ENCODE measurements around the gene MYO1E.

Gene MYO1E

DNA sequence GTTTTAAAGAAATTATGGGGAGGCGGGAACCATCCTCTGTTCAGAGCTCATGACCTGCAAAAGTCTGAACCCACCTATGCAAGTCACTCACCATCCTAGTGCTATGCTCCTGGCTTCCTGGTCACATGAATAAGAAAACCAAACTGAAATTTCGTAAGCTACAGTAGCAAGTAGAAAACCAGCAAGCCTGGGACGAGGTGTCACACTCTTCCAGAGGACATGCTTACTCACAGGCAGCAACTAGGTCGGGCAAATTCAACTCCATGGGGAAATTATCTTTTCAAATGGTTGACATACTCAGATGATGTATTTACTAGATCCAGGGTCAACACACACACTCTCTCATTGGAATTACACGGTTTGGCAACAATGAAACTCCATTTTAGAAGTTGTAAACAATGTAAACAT is 134.7 kb downstream of the MYO1E start:
- Mint-ChIP-seq H3K4me3 (no peak overlapping the region), H3K27ac (no peak overlapping the region), H3K9me3 (peaks cover 0 to 6% of the 10 kb centered on the region in 2 donors), H3K4me1 (peaks cover 15% of the 10 kb centered on the region), H3K27me3 (peaks cover 7% of the 10 kb centered on the region)
- DNase-seq (no peak), ATAC-seq (no peak)

DNA sequence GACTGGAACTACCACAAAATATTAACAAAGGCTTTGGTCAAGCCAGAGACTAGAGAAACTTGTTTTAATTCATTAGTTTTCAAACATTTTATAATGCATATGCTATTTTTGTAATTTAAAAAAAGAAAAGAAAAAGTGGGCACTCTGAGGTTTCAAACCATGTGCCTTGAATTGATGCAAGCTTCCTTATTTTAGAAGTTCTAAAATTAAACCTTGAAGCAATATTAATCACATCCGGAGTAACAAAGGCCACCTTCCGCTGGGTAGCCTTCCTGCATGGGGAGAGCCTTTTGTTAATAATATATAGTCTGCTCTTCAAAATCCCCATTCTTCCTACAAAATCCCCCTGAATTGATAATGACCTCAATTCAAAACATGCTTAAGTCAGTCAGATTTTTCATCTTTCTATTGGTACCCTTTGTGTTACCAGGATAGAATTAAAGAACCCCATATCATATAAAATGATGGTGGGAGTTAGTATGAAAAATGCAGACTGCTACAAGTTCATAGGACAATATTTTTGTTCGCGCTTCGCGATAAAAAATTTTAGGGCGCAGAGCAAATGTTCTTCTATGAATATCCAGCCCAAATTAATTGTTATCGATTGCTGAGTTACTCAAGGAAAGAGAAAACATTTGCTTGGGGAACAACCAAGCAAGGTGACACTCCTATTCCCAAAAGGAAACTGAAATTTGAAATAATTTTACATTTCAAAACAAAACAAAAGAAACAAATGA is 135.4 kb downstream of the MYO1E start:
- H3K27me3 Mint-ChIP-seq = peaks cover 7% of the 10 kb centered on the region
- H3K27ac Mint-ChIP-seq = no peak overlapping the region
- ATAC-seq (no peak), DNase-seq (no peak)
- H3K9me3 Mint-ChIP-seq = peaks cover 0 to 6% of the 10 kb centered on the region in 2 donors
- peaks cover 15% of the 10 kb centered on the region for H3K4me1 Mint-ChIP-seq
- no peak overlapping the region for H3K4me3 Mint-ChIP-seq

DNA sequence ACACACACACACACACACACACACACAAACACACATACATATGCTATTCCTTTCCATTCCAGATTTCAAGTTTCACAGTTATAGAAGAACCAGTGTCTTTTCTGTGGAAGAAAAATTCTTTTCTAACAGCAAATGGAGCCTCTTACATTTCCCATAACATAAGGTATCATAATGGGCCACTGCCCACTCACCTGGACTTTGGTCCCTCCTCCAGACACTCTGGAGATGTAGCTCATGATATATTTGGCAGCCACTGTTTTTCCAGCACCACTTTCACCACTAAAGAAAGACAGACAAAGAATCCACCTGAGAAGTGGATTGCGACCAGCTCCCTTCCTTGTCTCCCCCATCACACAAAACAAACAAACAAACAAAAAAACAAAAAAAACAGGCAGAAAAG is 136.3 kb downstream of the MYO1E start:
- H3K27ac Mint-ChIP-seq = no peak overlapping the region
- peaks cover 0 to 6% of the 10 kb centered on the region in 2 donors for H3K9me3 Mint-ChIP-seq
- H3K4me1 Mint-ChIP-seq = peaks cover 15% of the 10 kb centered on the region
- ATAC-seq (no peak), DNase-seq (no peak)
- peaks cover 7% of the 10 kb centered on the region for H3K27me3 Mint-ChIP-seq
- peak overlapping the region in 1 of 2 donors; percentile 6 for H3K4me3 Mint-ChIP-seq

DNA sequence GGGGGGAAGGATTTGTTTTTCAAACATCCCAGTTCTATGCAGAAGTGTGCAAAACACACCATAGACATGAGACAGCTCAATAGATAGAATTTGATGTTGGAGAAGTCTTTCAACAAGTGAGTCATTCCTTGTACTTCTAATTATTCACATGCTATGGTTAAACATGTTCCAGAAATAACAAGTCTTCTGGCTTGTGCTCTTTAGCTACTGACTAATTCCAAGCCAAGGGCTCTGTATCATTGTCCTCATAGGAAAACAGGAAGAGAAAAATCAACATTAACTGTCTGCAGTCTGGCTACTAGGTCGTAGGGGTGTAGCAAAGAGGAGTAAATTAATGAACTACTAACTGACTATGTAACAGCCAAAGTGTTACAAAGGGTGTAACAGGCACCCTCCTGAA is 140.2 kb downstream of the MYO1E start:
- DNase-seq (no peak), ATAC-seq (no peak)
- Mint-ChIP-seq H3K27ac (no peak overlapping the region), H3K4me1 (peaks cover 12% of the 10 kb centered on the region), H3K9me3 (peaks cover 0 to 6% of the 10 kb centered on the region in 2 donors), H3K27me3 (peaks cover 7% of the 10 kb centered on the region), H3K4me3 (no peak overlapping the region)

DNA sequence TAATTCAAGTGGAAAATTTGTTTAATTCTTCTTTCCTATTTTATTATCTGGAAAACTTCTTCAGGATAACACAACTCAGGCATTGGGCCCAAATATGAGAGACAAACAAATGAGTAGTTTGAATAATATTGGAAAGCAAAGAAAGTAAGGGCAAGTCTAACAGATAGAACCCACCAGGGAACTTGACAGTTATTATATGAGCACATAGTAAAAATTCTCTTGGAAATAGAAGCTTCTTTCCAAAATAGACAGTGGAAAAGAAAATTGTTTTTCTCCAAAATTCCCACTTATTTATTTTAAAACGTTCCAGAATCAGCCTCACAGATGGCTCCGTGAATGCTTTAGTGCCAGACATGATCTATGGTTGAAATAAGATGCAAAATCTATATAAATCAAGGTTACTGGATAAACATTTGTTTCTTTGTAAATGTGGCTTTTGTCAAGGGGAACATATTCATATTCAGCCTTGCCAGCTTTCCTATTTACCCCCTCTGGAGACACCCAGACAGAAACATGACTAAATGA is 142.1 kb downstream of the MYO1E start:
- Mint-ChIP-seq H3K27me3 (peaks cover 5% of the 10 kb centered on the region), H3K4me1 (no peaks in the 10 kb centered on the region), H3K27ac (no peak overlapping the region), H3K4me3 (no peak overlapping the region), H3K9me3 (no peaks in the 10 kb centered on the region)
- ATAC-seq (no peak), DNase-seq (no peak)

DNA sequence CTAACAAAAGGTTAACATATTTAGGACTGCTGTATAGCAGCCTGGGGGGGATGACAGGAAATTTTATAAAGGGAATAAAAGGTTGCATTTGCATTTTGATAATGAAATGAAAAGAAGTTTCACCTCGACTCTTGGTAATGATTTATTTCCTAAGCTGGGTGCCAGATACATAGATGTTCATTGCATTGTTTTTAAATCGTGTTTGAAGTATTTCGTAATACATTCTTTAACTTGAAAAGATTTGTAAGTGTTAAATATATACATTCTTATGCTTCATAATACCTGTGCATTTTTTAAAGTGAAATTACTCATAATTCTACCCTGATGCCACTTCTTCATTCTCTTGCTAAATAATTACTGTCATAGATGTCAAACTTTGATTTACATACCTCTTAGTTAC is 143.2 kb downstream of the MYO1E start:
- DNase-seq (no peak), ATAC-seq (no peak)
- H3K4me1 Mint-ChIP-seq = no peaks in the 10 kb centered on the region
- H3K4me3 Mint-ChIP-seq = no peak overlapping the region
- H3K9me3 Mint-ChIP-seq = no peaks in the 10 kb centered on the region
- H3K27me3 Mint-ChIP-seq = peaks cover 5% of the 10 kb centered on the region
- no peak overlapping the region for H3K27ac Mint-ChIP-seq

DNA sequence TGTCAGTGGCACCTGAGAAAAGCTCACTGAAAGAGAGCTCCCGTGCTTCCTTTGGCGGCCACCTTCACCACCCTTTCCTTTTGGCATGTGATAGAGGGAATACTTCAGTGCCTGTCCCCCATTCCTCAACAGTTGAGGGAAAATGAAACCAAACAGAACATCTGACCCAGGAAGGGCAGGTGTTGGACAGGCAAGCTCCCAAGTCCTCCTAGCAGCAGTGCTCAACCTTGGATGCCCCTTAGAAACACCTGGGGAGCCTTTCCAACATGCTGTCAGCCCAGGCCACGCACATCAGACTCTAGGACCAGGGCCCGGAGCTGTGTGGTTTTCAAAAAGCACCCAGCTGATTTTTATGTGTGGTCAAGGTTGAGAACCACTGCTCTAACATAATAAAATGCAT is 143.7 kb downstream of the MYO1E start:
- Mint-ChIP-seq H3K27me3 (peaks cover 5% of the 10 kb centered on the region), H3K4me3 (no peak overlapping the region), H3K27ac (no peak overlapping the region), H3K9me3 (no peaks in the 10 kb centered on the region), H3K4me1 (no peaks in the 10 kb centered on the region)
- ATAC-seq (no peak), DNase-seq (no peak)

- peak overlapping the region in 1 of 2 donors; percentile 79 for H3K27ac Mint-ChIP-seq
- ATAC-seq (no peak), DNase-seq (no peak)
- H3K27me3 Mint-ChIP-seq = peaks cover 5% of the 10 kb centered on the region
- no peaks in the 10 kb centered on the region for H3K4me1 Mint-ChIP-seq
- H3K4me3 Mint-ChIP-seq = no peak overlapping the region
- no peaks in the 10 kb centered on the region for H3K9me3 Mint-ChIP-seq
Measured at GRCh38 chr15:59227021-59227420, 145.7 kb downstream of the MYO1E start.

DNA sequence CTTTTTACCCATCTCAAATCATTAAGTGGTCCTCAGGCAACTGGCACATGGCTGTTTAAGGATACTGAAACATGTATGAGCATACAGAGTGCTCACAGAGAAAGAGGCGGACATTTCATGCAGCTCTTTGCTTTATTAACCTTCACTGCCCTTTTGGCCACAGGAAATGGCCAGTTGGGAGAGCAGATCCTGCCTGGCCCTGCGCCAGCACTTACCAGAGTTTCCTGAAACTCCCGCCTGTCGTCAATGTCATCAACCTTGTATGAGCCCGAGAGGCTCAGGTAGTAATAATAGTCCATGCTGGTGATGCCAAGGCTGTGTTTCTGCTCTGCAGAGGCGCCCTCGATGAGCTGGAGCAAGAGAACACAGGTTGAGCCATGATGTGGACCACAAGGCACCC is 148.2 kb downstream of the MYO1E start:
- DNase-seq = no peak
- ATAC-seq = no peak
- H3K4me1 Mint-ChIP-seq = no peaks in the 10 kb centered on the region
- H3K27me3 Mint-ChIP-seq = peaks cover 5% of the 10 kb centered on the region
- H3K27ac Mint-ChIP-seq = no peak overlapping the region
- no peak overlapping the region for H3K4me3 Mint-ChIP-seq
- H3K9me3 Mint-ChIP-seq = no peaks in the 10 kb centered on the region

DNA sequence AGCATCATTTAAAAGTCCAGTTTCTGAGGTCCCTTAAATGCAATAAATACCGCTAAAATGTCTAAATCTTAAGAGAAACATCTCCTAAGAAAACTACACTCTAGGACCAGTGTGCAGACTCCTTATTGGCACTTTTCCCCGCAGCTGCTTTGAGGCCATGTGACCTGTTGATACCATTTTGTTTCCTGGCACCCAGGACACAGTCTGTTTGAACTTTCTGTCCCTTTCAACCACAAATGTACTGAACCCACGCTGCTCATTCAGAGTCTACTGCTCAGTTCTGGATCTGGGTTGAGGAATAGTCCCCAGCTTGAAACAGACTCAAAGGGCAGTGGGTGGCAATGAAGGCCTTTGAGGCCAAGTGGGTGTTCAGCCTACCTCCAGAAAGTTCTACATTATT is 148.9 kb downstream of the MYO1E start:
- Mint-ChIP-seq H3K27me3 (peaks cover 5% of the 10 kb centered on the region), H3K4me3 (no peak overlapping the region), H3K9me3 (no peaks in the 10 kb centered on the region), H3K4me1 (no peaks in the 10 kb centered on the region), H3K27ac (no peak overlapping the region)
- DNase-seq (no peak), ATAC-seq (no peak)

GRCh38 chr15:59222906-59223550 is 149.6 kb downstream of the MYO1E start:
- DNase-seq (no peak), ATAC-seq (no peak)
- Mint-ChIP-seq H3K4me1 (no peaks in the 10 kb centered on the region), H3K4me3 (no peak overlapping the region), H3K27me3 (peaks cover 5% of the 10 kb centered on the region), H3K9me3 (no peaks in the 10 kb centered on the region), H3K27ac (no peak overlapping the region)

DNA sequence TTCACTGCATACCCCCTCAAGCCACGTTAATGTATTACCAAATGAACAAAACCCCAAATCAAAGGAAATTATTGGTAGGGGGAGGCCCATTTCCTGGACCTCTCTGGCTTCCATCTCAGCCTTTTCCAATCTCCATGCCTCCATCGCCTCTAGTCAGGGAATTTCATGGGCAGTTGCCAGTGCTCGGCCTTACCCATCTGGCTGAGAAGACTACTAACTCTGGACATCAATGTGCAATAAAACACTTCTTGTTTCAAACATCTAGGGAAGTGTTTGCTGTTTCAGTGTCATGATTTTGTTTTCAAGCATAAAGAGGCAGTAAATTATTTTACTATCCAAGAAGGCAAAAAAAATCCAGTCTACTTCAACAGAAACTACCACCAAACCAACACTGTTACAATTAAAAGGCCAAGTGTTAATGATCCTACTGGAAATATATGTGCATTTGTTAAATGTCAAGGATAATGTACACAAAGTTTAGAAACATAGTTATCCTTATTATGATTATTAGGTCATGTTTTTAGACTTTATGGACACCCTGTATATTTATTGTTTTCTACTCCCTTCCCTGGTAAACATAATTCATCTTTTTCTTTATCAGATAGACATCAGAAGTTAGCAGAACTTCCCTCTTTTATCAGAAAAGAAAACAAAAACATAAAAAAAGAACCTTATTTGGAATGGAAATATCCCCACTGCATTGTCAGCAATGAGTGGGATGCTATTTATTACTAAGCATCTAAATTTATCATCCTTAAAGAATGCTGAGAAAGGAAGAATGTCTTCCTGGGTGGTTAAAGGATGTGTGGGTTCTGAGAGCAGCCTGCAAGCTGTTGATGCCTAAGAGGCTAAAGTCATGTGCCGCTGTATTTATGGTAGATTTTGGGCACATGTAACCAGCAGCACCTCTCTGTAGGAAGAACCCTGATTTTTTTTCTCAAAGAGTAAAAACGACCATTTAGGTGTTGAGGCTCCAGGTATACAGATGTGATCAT is 150.9 kb downstream of the MYO1E start:
- Mint-ChIP-seq H3K9me3 (no peaks in the 10 kb centered on the region), H3K27ac (no peak overlapping the region), H3K4me1 (no peaks in the 10 kb centered on the region), H3K27me3 (no peaks in the 10 kb centered on the region), H3K4me3 (no peak overlapping the region)
- ATAC-seq (no peak), DNase-seq (no peak)

GRCh38 chr15:59218710-59219109 is 154.0 kb downstream of the MYO1E start:
- H3K4me1 Mint-ChIP-seq = no peaks in the 10 kb centered on the region
- no peak for ATAC-seq
- H3K27me3 Mint-ChIP-seq = no peaks in the 10 kb centered on the region
- H3K9me3 Mint-ChIP-seq = no peaks in the 10 kb centered on the region
- no peak overlapping the region for H3K4me3 Mint-ChIP-seq
- H3K27ac Mint-ChIP-seq = no peak overlapping the region
- DNase-seq = no peak

DNA sequence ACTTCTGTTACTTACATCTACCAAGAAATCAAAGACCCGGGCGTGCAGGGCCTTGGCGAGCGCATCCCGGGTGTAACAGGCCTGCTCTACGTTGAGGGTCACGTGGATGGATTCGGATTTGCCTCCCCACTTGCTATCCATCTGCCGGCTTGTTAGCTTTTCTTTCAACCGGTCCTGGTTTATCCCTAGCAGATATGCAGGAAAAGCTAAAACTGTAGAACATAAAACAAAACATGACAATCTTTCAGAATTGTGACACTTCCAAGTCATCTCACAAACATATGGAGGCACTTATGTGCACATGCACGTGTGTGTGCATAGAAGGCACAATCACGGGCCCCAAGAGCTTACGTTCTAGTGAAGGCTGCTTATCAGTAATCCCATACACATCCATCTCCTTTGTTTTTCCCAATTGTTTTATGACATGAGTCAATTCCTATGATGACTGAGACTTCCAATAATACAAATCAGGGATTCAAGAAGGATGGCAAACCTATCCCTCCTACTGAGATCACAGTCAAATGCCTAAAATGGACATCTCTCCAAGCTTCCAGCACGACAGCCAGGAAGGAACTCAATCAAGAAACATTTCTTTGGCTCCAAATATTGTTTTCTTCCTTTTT is 154.7 kb downstream of the MYO1E start:
- ATAC-seq = no peak

GRCh38 chr15:59216911-59217310 is 155.8 kb downstream of the MYO1E start:
- Mint-ChIP-seq H3K4me3 (no peak overlapping the region), H3K4me1 (no peaks in the 10 kb centered on the region), H3K9me3 (no peaks in the 10 kb centered on the region), H3K27me3 (no peaks in the 10 kb centered on the region), H3K27ac (no peak overlapping the region)
- DNase-seq (no peak), ATAC-seq (no peak)

More for the DNA sequence above, 154.7 kb downstream of the MYO1E start:
- Mint-ChIP-seq H3K9me3 (no peaks in the 10 kb centered on the region), H3K27me3 (no peaks in the 10 kb centered on the region), H3K27ac (no peak overlapping the region), H3K4me1 (no peaks in the 10 kb centered on the region), H3K4me3 (no peak overlapping the region)
- DNase-seq = no peak
